ENCODE data around the gene CERT1. TPM values are rescaled to one million over a fixed set of nuclear protein-coding genes. Genes with fewer than 3 reads are reported as not detected.

The CERT1 gene
- total and polyA plus RNA-seq, 9 of the 15 experiments (the other 6 are each of a cell fraction or from before 2014, with no cell fraction given), result 3.4 to 24.7 (median 9.8) TPM

Small RNA genes within 50 kb of the gene (small RNA-seq; reads per million reads assigned to genes)
- not detected for gene RNU7-175P

Other genes with a start within 250 kb of the CERT1 start
- gene HMGCR, start 174.4 kb downstream of the CERT1 start, total RNA-seq (2014; rRNA removed), result 47.3 and 55.5 TPM in 2 replicates
- gene HMGCR, start 174.4 kb downstream of the CERT1 start, total RNA-seq (2014; rRNA removed; fragmentation: Illumina TruSeq; extraction: Trizol), result 95.4 and 111 TPM in 2 replicates
- 53.3 and 61.5 TPM in 2 replicates for gene HMGCR, start 174.4 kb downstream of the CERT1 start, total RNA-seq (2015; rRNA removed; fragmentation: Illumina TruSeq; extraction: Trizol)
- 87.4 and 90.8 TPM in 2 replicates for gene HMGCR, start 174.4 kb downstream of the CERT1 start, total RNA-seq (2021)
- 155 and 159 TPM in 2 replicates for gene HMGCR, start 174.4 kb downstream of the CERT1 start, polyA plus RNA-seq (2011; rRNA removed)
- 62.6 and 66.9 TPM in 2 replicates for gene HMGCR, start 174.4 kb downstream of the CERT1 start, polyA plus RNA-seq (2014; fragmentation: Illumina TruSeq; extraction: Trizol)
- 10 to 100 TPM; 29.5 to 58.5 TPM for gene HMGCR, start 174.4 kb downstream of the CERT1 start, polyA plus RNA-seq (2014; fragmentation: Nextera tagmentation; extraction: Ambion mirVana)
- gene HMGCR, start 174.4 kb downstream of the CERT1 start, polyA plus RNA-seq (2014; rRNA removed), result 46.8 and 49.4 TPM in 2 replicates
- gene POLK, start 262 bp upstream of the CERT1 start, total RNA-seq (2014; rRNA removed), result 9.4 and 15.0 TPM in 2 replicates
- 26.2 and 26.4 TPM in 2 replicates for gene POLK, start 262 bp upstream of the CERT1 start, total RNA-seq (2014; rRNA removed; fragmentation: Illumina TruSeq; extraction: Trizol)
- 21.8 and 22.2 TPM in 2 replicates for gene POLK, start 262 bp upstream of the CERT1 start, total RNA-seq (2015; rRNA removed; fragmentation: Illumina TruSeq; extraction: Trizol)
- 15.3 and 16.5 TPM in 2 replicates for gene POLK, start 262 bp upstream of the CERT1 start, total RNA-seq (2021)
- 26.5 and 31.6 TPM in 2 replicates for gene POLK, start 262 bp upstream of the CERT1 start, polyA plus RNA-seq (2011; rRNA removed)
- 16.3 and 20.8 TPM in 2 replicates for gene POLK, start 262 bp upstream of the CERT1 start, polyA plus RNA-seq (2014; fragmentation: Illumina TruSeq; extraction: Trizol)
- 10 to 100 TPM in 1 of 2 experiments, 1 to 10 TPM in 1; 6.1 to 11.4 TPM for gene POLK, start 262 bp upstream of the CERT1 start, polyA plus RNA-seq (2014; fragmentation: Nextera tagmentation; extraction: Ambion mirVana)
- 13.3 and 15.2 TPM in 2 replicates for gene POLK, start 262 bp upstream of the CERT1 start, polyA plus RNA-seq (2014; rRNA removed)
- gene ANKDD1B, start 99.8 kb upstream of the CERT1 start, total RNA-seq (2014; rRNA removed), result 0.12 TPM in 1 of 2 replicates, not detected in the other
- 0.29 TPM in 2 replicates for gene ANKDD1B, start 99.8 kb upstream of the CERT1 start, total RNA-seq (2014; rRNA removed; fragmentation: Illumina TruSeq; extraction: Trizol)
- 0.07 and 0.19 TPM in 2 replicates for gene ANKDD1B, start 99.8 kb upstream of the CERT1 start, total RNA-seq (2015; rRNA removed; fragmentation: Illumina TruSeq; extraction: Trizol)
- 0.18 and 0.25 TPM in 2 replicates for gene ANKDD1B, start 99.8 kb upstream of the CERT1 start, total RNA-seq (2021)
- gene ANKDD1B, start 99.8 kb upstream of the CERT1 start, polyA plus RNA-seq (2011; rRNA removed), result 0.04 and 0.22 TPM in 2 replicates
- gene ANKDD1B, start 99.8 kb upstream of the CERT1 start, polyA plus RNA-seq (2014; fragmentation: Illumina TruSeq; extraction: Trizol), result 0.04 and 0.11 TPM in 2 replicates
- under 1 TPM; 0.18 to 0.27 TPM for gene ANKDD1B, start 99.8 kb upstream of the CERT1 start, polyA plus RNA-seq (2014; fragmentation: Nextera tagmentation; extraction: Ambion mirVana)
- 0.13 TPM in 1 of 2 replicates, not detected in the other for gene ANKDD1B, start 99.8 kb upstream of the CERT1 start, polyA plus RNA-seq (2014; rRNA removed)
- 14.5 and 19.1 TPM in 2 replicates for gene POC5, start 205.8 kb upstream of the CERT1 start, total RNA-seq (2014; rRNA removed)
- 27.0 and 28.8 TPM in 2 replicates for gene POC5, start 205.8 kb upstream of the CERT1 start, total RNA-seq (2014; rRNA removed; fragmentation: Illumina TruSeq; extraction: Trizol)
- gene POC5, start 205.8 kb upstream of the CERT1 start, total RNA-seq (2015; rRNA removed; fragmentation: Illumina TruSeq; extraction: Trizol), result 19.3 and 24.6 TPM in 2 replicates
- gene POC5, start 205.8 kb upstream of the CERT1 start, total RNA-seq (2021), result 15.4 and 17.4 TPM in 2 replicates
- gene POC5, start 205.8 kb upstream of the CERT1 start, polyA plus RNA-seq (2011; rRNA removed), result 26.5 and 38.2 TPM in 2 replicates
- gene POC5, start 205.8 kb upstream of the CERT1 start, polyA plus RNA-seq (2014; fragmentation: Illumina TruSeq; extraction: Trizol), result 31.4 and 34.4 TPM in 2 replicates
- gene POC5, start 205.8 kb upstream of the CERT1 start, polyA plus RNA-seq (2014; fragmentation: Nextera tagmentation; extraction: Ambion mirVana), result 10 to 100 TPM; 29.1 to 36.1 TPM
- gene POC5, start 205.8 kb upstream of the CERT1 start, polyA plus RNA-seq (2014; rRNA removed), result 19.9 and 27.0 TPM in 2 replicates